Breast epithelium (tissue), 3 donors: ENCODE results near the gene KRT35.

ENCODE experiments used
- CTCF ChIP-seq, 3 donors: fragments of 450-650 bp; IDR thresholded peaks; one replicate each; pipeline ENCODE4 v1.5.1; 2016 to 2017; ENCODE audit warnings: antibody characterized with exemption in 3 of 3, mild to moderate bottlenecking in 3 of 3, moderate library complexity in 3 of 3
- POLR2A ChIP-seq: fragments of 450-650 bp; IDR thresholded peaks from one replicate; pipeline ENCODE4 v1.6.1; 2016; ENCODE audit warnings: antibody characterized with exemption, mild to moderate bottlenecking, moderate library complexity
- POLR2AphosphoS5 ChIP-seq, 3 donors: sonication (generic); formaldehyde crosslinking; IDR thresholded peaks; one replicate each; pipeline ENCODE4 v1.6.1; 2017; ENCODE audit warnings: antibody characterized with exemption in 3 of 3

- TF ChIP-seq CTCF (IDR thresholded peaks at IDR 0.05), result no peak
- no peak for TF ChIP-seq POLR2A
- TF ChIP-seq POLR2AphosphoS5 (IDR thresholded peaks at IDR 0.05), result no peak
Observed at GRCh38 chr17:41475421-41475820, 5.5 kb downstream of the KRT35 start.
